ENCODE data around the gene PLEKHA6. TPM values are rescaled to one million over a fixed set of nuclear protein-coding genes. Genes with fewer than 3 reads are reported as not detected.

Gene PLEKHA6
- total RNA-seq, 1 experiment from 2014 or later, result 2.1 TPM

DNA sequence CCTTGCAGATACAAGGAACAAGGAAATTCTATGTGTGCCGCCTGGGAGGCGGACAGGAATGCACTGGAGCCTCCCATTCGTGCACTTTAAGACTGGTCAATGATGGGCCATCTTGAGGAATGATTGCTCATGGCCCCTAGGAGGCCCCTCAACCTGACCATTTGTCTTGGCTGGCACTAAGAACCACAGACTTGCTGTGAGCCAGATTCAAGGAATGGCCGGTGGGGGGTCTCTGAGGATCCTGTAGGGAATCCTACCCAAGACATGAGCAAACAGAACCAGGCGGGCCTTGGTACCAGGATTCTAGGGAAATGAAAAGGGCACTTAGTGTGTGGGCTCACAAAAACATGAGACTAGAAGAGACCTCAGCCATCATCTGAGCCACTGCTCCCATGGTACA lies 117.8 kb downstream of the PLEKHA6 start:
- Histone ChIP-seq H2BK120ac (ENCODE audit: low read depth, low read length, poor library complexity, severe bottlenecking) (no peak overlapping the region), H2BK12ac (ENCODE audit: insufficient read length, low read depth, low read length) (no peak overlapping the region), H3K18ac (ENCODE audit: insufficient read length, low read depth, low read length) (no peak overlapping the region), H3K79me1 (ENCODE audit: insufficient read depth, low read depth, low read length, poor library complexity, severe bottlenecking) (no peaks in the 10 kb centered on the region), H2BK20ac (ENCODE audit: low read depth, low read length, poor library complexity, severe bottlenecking) (no peak overlapping the region), H3K4me1 (ENCODE audit: insufficient read depth, low read length) (no peaks in the 10 kb centered on the region), H3K23me2 (ENCODE audit: insufficient read length, low read depth, low read length, poor library complexity, severe bottlenecking) (no peaks in the 10 kb centered on the region), H4K20me1 (ENCODE audit: control insufficient read depth, insufficient read depth, insufficient read length) (peaks cover 2% of the 10 kb centered on the region), H3K9me3 (ENCODE audit: control insufficient read depth, low read depth, low read length) (no peaks in the 10 kb centered on the region), H3K9ac (ENCODE audit: extremely low read depth, insufficient read length, low read length) (no peak overlapping the region), H3K4ac (ENCODE audit: low read depth, low read length) (no peak overlapping the region), H4K5ac (ENCODE audit: insufficient read length, low read depth, low read length) (no peak overlapping the region), H3K27ac (ENCODE audit: insufficient read length, low read depth, low read length) (no peak overlapping the region), H2BK15ac (ENCODE audit: low read depth, low read length) (no peak overlapping the region), H3K23ac (ENCODE audit: insufficient read length, low read depth, low read length) (no peak overlapping the region), H3K27me3 (ENCODE audit: insufficient read depth, low read length) (no peaks in the 10 kb centered on the region), H4K8ac (replicated peaks; ENCODE audit: insufficient read length, low read depth, low read length) (no peak overlapping the region), H3K4me2 (ENCODE audit: insufficient read depth, insufficient read length, low read length) (no peak overlapping the region), H3K56ac (ENCODE audit: insufficient read length, low read depth, low read length) (no peak overlapping the region), H2BK5ac (ENCODE audit: insufficient read length, low read length) (no peak overlapping the region), H3T11ph (ENCODE audit: low read length) (no peak overlapping the region), H2AFZ (ENCODE audit: low read length) (no peak overlapping the region), H2AK5ac (ENCODE audit: insufficient read length, low read length) (no peak overlapping the region), H4K91ac (ENCODE audit: insufficient read length, low read depth, low read length) (no peak overlapping the region), H3K14ac (ENCODE audit: insufficient read depth, low read length) (no peak overlapping the region), H3K79me2 (ENCODE audit: insufficient read depth, low read length) (no peaks in the 10 kb centered on the region)
- Mint-ChIP-seq H3K4me1 (no peaks in the 10 kb centered on the region), H3K9me3 (no peaks in the 10 kb centered on the region), H3K4me3 (no peak overlapping the region), H3K27me3 (ENCODE audit: low read depth) (peaks cover 2% of the 10 kb centered on the region), H3K36me3 (ENCODE audit: insufficient read depth in 1 of 3, low read depth in 3 of 3) (peaks cover 0 to 8% (median 0%) of the 10 kb centered on the region in 3 experiments; a peak in 2 of 7 replicates), H3K27ac (no peak overlapping the region)
- TF ChIP-seq, protein P1, sequence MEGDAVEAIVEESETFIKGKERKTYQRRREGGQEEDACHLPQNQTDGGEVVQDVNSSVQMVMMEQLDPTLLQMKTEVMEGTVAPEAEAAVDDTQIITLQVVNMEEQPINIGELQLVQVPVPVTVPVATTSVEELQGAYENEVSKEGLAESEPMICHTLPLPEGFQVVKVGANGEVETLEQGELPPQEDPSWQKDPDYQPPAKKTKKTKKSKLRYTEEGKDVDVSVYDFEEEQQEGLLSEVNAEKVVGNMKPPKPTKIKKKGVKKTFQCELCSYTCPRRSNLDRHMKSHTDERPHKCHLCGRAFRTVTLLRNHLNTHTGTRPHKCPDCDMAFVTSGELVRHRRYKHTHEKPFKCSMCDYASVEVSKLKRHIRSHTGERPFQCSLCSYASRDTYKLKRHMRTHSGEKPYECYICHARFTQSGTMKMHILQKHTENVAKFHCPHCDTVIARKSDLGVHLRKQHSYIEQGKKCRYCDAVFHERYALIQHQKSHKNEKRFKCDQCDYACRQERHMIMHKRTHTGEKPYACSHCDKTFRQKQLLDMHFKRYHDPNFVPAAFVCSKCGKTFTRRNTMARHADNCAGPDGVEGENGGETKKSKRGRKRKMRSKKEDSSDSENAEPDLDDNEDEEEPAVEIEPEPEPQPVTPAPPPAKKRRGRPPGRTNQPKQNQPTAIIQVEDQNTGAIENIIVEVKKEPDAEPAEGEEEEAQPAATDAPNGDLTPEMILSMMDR (conservative IDR thresholded peaks at IDR 0.05), result no peak
- no CpG with 5 or more reads among the region's 5 CpGs for WGBS (ENCODE audit: extremely low coverage, insufficient read length, low lambda C conversion rate)
- no peak for DNase-seq
